ENCODE data around the gene SLU7.

Gene SLU7

GRCh38 chr5:160369990-160370712 lies 48.7 kb downstream of the SLU7 start, which contains the start of gene C1QTNF2:
TSS of gene C1QTNF2 (minus strand) at chr5:160370626. CDS start at chr5:160355011, 15,615 bp downstream.
- no peak for TF ChIP-seq CTCF (IDR thresholded peaks at IDR 0.05; ENCODE audit: insufficient read depth, low read length, poor library complexity, severe bottlenecking)
- DNase-seq (ENCODE audit: extremely low read depth, insufficient read length), result no peak
- H3K27me3 ChIP-seq (replicated peaks; ENCODE audit: control insufficient read depth, insufficient read depth, low read length), result peaks cover 2% of the 10 kb centered on the region; the same call in 1 of the 2 replicates
- no peaks in the 10 kb centered on the region for H3K36me3 ChIP-seq (ENCODE audit: control insufficient read depth, insufficient read depth, low read length)
- H3K4me3 ChIP-seq (replicated peaks; ENCODE audit: low read depth, low read length), result peak within 1 kb of the TSS; percentile 56

- DNase-seq (ENCODE audit: extremely low read depth, insufficient read length), result no peak
- Histone ChIP-seq H3K36me3 (ENCODE audit: control insufficient read depth, insufficient read depth, low read length) (no peaks in the 10 kb centered on the region), H3K4me3 (replicated peaks; ENCODE audit: low read depth, low read length) (no peak overlapping the region), H3K27me3 (replicated peaks; ENCODE audit: control insufficient read depth, insufficient read depth, low read length) (peaks cover 2% of the 10 kb centered on the region; the same call in 1 of the 2 replicates)
- TF ChIP-seq CTCF (IDR thresholded peaks at IDR 0.05; ENCODE audit: insufficient read depth, low read length, poor library complexity, severe bottlenecking), result no peak
Observed at GRCh38 chr5:160367885-160368284, 51.0 kb downstream of the SLU7 start.

- no peak for TF ChIP-seq CTCF (IDR thresholded peaks at IDR 0.05; ENCODE audit: insufficient read depth, low read length, poor library complexity, severe bottlenecking)
- no peak overlapping the region for H3K4me3 ChIP-seq (replicated peaks; ENCODE audit: low read depth, low read length)
- no peak for DNase-seq (ENCODE audit: extremely low read depth, insufficient read length)
- H3K36me3 ChIP-seq (ENCODE audit: control insufficient read depth, insufficient read depth, low read length), result no peaks in the 10 kb centered on the region
- H3K27me3 ChIP-seq (replicated peaks; ENCODE audit: control insufficient read depth, insufficient read depth, low read length), result peaks cover 2% of the 10 kb centered on the region; the same call in 1 of the 2 replicates
Observed at GRCh38 chr5:160367261-160367660, 51.6 kb downstream of the SLU7 start.

GRCh38 chr5:160366230-160366629 lies 52.7 kb downstream of the SLU7 start:
- TF ChIP-seq CTCF (IDR thresholded peaks at IDR 0.05; ENCODE audit: insufficient read depth, low read length, poor library complexity, severe bottlenecking), result no peak
- no peak for DNase-seq (ENCODE audit: extremely low read depth, insufficient read length)
- Histone ChIP-seq H3K36me3 (ENCODE audit: control insufficient read depth, insufficient read depth, low read length) (no peaks in the 10 kb centered on the region), H3K27me3 (replicated peaks; ENCODE audit: control insufficient read depth, insufficient read depth, low read length) (peaks cover 2% of the 10 kb centered on the region; the same call in 1 of the 2 replicates), H3K4me3 (replicated peaks; ENCODE audit: low read depth, low read length) (no peak overlapping the region)

GRCh38 chr5:160363660-160364395 lies 55.1 kb downstream of the SLU7 start:
- H3K4me3 ChIP-seq (replicated peaks; ENCODE audit: low read depth, low read length), result no peak overlapping the region
- no peaks in the 10 kb centered on the region for H3K36me3 ChIP-seq (ENCODE audit: control insufficient read depth, insufficient read depth, low read length)
- no peak for TF ChIP-seq CTCF (IDR thresholded peaks at IDR 0.05; ENCODE audit: insufficient read depth, low read length, poor library complexity, severe bottlenecking)
- H3K27me3 ChIP-seq (replicated peaks; ENCODE audit: control insufficient read depth, insufficient read depth, low read length), result no peaks in the 10 kb centered on the region
- DNase-seq (ENCODE audit: extremely low read depth, insufficient read length), result no peak
